Epithelial cell of esophagus (primary cell): ENCODE measurements around the gene GRK3.
"Not testable (repeated sequence)": the region's sequence is repeated elsewhere in the genome, so short reads cannot be mapped to it uniquely, and the experiment has no call there.

Experiments used
- DNase-seq: peaks from one replicate; pipeline ENCODE4 v3.0.0; 2010; ENCODE audit warnings: low read depth
- H3K4me3 ChIP-seq: 2 replicates; pipeline ENCODE4 v1.5.1; 2011; ENCODE audit warnings: mild to moderate bottlenecking, low read length, control low read depth
- TF ChIP-seq, protein P1 (sequence below): IDR thresholded peaks from 2 replicates; pipeline ENCODE4 v1.5.1; 2011; ENCODE audit warnings: low read depth, mild to moderate bottlenecking, low read length, control low read depth, inconsistent platforms; ENCODE audit not compliant: insufficient read depth; ENCODE audit errors: missing control alignments

Gene GRK3

DNA sequence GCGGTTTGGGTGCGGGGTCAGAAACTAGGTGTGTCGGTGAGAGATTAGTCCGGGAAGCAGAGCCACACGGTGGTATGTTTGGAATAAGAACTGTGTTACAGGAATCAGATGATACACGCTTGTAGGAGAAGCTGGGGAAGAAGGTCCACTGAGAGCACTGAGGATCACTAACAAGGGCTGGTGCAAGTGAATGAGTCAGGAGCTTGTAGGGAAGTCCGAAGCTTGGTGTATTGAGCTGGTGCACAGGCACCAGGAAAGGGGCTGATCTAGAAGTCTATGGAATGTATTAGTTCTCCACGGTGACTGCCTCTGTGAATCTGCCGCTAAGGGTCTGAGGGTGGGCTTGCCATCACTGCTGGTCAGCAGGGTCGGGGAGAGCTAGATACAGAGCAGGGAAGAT, 18.8 kb upstream of the GRK3 start:
- no peak overlapping the region for H3K4me3 ChIP-seq
- TF ChIP-seq, protein P1, sequence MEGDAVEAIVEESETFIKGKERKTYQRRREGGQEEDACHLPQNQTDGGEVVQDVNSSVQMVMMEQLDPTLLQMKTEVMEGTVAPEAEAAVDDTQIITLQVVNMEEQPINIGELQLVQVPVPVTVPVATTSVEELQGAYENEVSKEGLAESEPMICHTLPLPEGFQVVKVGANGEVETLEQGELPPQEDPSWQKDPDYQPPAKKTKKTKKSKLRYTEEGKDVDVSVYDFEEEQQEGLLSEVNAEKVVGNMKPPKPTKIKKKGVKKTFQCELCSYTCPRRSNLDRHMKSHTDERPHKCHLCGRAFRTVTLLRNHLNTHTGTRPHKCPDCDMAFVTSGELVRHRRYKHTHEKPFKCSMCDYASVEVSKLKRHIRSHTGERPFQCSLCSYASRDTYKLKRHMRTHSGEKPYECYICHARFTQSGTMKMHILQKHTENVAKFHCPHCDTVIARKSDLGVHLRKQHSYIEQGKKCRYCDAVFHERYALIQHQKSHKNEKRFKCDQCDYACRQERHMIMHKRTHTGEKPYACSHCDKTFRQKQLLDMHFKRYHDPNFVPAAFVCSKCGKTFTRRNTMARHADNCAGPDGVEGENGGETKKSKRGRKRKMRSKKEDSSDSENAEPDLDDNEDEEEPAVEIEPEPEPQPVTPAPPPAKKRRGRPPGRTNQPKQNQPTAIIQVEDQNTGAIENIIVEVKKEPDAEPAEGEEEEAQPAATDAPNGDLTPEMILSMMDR = no peak
- no peak for DNase-seq

DNA sequence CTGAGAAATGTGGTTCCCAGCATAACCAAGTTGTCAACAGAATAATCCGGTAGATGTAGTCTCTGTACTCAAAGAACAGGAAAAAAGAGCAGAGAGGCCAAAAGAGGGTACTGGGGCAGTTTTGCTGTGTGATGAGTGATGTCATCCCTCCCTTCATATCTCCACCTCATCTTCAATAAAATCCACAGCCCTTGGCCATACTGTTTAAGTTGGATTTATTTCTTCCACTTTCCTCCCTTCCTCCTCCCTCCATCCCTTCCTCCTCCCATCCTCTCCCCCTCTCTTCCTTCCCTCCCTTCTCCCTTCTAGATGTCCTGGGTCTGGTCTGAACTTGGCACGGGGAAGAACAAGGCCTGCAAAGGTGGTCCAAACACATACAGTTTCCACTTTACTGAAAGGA, 18.2 kb upstream of the GRK3 start:
- no peak overlapping the region for H3K4me3 ChIP-seq
- no peak for DNase-seq
- TF ChIP-seq, protein P1 = no peak

DNA sequence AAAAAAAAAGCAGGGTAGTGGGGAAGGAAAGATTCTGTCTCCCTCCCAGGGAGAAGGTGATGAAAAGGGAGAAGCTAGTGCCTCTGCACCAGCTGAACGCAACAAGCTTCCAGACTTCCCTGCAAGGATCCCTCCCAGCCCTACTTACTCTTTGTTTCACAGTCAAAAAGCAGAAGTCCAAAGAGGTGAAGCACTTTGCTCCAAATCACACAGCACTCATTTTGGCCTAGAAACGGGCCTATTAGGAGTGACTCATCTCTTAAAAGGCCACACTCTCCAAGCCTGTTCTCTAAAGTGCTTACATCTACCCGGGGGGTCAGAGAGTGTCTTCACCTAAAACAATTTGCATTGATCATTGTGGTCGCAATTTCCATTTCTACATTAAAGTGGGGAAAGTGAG, 17.7 kb upstream of the GRK3 start:
- DNase-seq = no peak
- TF ChIP-seq, protein P1 = no peak
- H3K4me3 ChIP-seq = no peak overlapping the region

DNA sequence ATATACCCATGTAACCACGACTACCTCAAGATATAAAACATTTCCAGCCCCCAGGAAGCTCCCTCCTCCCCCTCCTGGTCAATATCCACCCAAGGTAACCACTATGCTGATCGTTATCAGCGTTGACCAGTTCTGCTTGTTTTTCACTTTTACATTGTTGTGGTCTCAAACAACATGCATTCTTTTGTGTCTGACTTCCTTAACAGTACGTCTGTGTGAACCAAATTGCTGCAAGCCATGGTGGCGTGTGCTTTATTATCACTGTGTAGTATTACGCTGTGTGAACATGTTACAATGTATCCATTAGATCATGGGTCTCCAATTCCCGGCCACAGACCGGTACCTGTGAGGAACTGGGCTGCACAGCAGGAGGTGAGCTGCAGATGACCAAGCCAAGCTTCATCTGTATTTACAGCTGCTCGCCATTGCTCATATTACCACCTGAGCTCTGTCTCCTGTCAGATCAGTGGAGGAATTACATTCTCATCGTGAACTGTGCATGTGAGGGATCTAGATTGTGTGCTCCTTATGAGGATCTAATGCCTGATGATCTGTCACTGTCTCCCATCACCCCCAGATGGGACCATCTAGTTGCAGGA, 15.5 kb upstream of the GRK3 start:
- TF ChIP-seq, protein P1 = no peak
- H3K4me3 ChIP-seq = no peak overlapping the region
- no peak for DNase-seq

DNA sequence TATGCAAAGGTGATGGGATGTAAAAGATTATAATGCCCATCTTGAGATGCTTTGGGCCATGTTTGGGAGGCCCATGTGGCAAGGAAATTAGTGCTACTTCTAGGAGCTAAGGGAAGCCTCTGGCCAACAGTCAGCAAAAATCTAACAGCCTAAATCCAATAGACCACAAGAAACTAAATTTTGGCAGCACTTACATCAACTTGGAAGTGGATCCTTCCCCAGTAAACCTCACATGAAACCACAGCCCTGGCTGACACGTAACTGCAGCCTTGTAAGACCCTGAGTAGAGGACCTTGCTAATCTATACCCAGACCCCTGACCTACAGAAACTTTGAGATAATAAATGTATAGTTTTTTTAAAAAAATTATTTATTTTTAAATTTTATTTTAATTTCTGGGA, 13.1 kb upstream of the GRK3 start:
- DNase-seq = no peak
- no peak overlapping the region for H3K4me3 ChIP-seq
- TF ChIP-seq, protein P1 = no peak

DNA sequence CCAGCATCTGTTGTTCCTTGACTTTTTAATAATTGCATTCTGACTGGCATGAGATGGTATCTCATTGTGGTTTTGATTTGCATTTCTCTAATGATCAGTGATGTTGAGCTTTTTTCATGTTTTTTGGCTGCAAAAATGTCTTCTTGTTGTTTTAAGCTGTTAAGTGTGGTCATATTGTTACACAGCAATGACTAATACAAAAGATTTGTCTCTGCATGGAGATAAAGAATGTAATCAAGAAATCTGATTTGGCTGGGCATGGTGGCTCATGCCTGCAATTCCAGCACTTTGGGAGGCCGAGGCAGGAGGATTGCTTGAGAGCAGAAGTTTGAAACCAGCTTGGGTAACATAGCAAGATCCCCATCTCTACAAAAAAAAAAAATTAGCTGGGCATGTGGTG, 12.1 kb upstream of the GRK3 start:
- not testable (repeated sequence) for H3K4me3 ChIP-seq
- DNase-seq = peak; percentile 36

DNA sequence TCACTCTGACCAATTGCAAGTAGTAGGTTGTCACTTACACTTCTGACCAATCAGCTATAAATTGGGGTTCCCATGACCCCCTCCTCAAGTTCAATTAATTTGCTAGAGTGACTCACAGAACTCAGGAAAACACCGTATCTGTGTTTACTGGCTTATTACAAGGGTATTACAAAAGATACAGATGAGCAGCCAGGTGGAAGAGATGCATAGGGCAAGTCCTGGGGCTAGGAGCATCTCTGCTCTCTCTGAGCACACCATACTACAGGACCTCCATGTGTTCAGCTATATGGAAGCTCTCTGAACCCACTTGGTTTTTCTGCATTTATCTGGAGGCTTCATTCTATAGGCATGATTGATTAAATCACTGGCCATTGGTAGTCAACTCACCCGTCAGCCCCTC, 11.3 kb upstream of the GRK3 start:
- DNase-seq = no peak
- no peak overlapping the region for H3K4me3 ChIP-seq
- TF ChIP-seq, protein P1 = no peak
